Right kidney (tissue), 1 donor: Measurements from ENCODE around the gene TTYH1.

ENCODE experiments used
- DNase-seq: peaks from one replicate; pipeline ENCODE4 v3.0.0-alpha.2; 2016

Gene TTYH1

GRCh38 chr19:54422136-54422535 is 6.9 kb downstream of the TTYH1 start:
- DNase-seq = no peak

- DNase-seq = no peak
Observed at GRCh38 chr19:54424201-54424600, 8.9 kb downstream of the TTYH1 start.

GRCh38 chr19:54424660-54425381 is 9.6 kb downstream of the TTYH1 start:
- DNase-seq = no peak

- no peak for DNase-seq
Observed at GRCh38 chr19:54425382-54425723, 10.1 kb downstream of the TTYH1 start.

- no peak for DNase-seq
Observed at GRCh38 chr19:54426291-54426931, 11.1 kb downstream of the TTYH1 start.

GRCh38 chr19:54427586-54427985 is 12.3 kb downstream of the TTYH1 start:
- no peak for DNase-seq

- DNase-seq = no peak
Observed at GRCh38 chr19:54428323-54429175, 13.3 kb downstream of the TTYH1 start.

- DNase-seq = no peak
Observed at GRCh38 chr19:54429176-54429495, 13.9 kb downstream of the TTYH1 start.

GRCh38 chr19:54429545-54430227 is 14.4 kb downstream of the TTYH1 start:
- DNase-seq = no peak

GRCh38 chr19:54430306-54431254 is 15.3 kb downstream of the TTYH1 start:
- DNase-seq = peak; percentile 53

GRCh38 chr19:54431255-54431838 is 16.1 kb downstream of the TTYH1 start:
- DNase-seq = no peak

- no peak for DNase-seq
Observed at GRCh38 chr19:54432144-54432738, 17.0 kb downstream of the TTYH1 start.

GRCh38 chr19:54433697-54434096 is 18.4 kb downstream of the TTYH1 start:
- DNase-seq = no peak

- no peak for DNase-seq
Observed at GRCh38 chr19:54434112-54434872, 19.0 kb downstream of the TTYH1 start.

GRCh38 chr19:54434873-54435214 is 19.6 kb downstream of the TTYH1 start:
- DNase-seq = no peak

- no peak for DNase-seq
Observed at GRCh38 chr19:54435551-54436016, 20.3 kb downstream of the TTYH1 start.

- DNase-seq = no peak
Observed at GRCh38 chr19:54436031-54436523, 20.8 kb downstream of the TTYH1 start.

- DNase-seq = no peak
Observed at GRCh38 chr19:54436628-54437252, 21.5 kb downstream of the TTYH1 start.

GRCh38 chr19:54439174-54439851 is 24.0 kb downstream of the TTYH1 start:
- DNase-seq = no peak
